Activated CD8-positive, alpha-beta memory T cell treated with anti-CD3 and anti-CD28 coated beads, Interleukin-2, amount 50 U/mL, for 24 hours (primary cell): ENCODE data around the gene FOXP1.

ENCODE experiments used
- DNase-seq: peaks from one replicate; pipeline ENCODE4 v3.0.0-alpha.2; 2020; ENCODE audit errors: extremely low read depth

Gene FOXP1

DNA sequence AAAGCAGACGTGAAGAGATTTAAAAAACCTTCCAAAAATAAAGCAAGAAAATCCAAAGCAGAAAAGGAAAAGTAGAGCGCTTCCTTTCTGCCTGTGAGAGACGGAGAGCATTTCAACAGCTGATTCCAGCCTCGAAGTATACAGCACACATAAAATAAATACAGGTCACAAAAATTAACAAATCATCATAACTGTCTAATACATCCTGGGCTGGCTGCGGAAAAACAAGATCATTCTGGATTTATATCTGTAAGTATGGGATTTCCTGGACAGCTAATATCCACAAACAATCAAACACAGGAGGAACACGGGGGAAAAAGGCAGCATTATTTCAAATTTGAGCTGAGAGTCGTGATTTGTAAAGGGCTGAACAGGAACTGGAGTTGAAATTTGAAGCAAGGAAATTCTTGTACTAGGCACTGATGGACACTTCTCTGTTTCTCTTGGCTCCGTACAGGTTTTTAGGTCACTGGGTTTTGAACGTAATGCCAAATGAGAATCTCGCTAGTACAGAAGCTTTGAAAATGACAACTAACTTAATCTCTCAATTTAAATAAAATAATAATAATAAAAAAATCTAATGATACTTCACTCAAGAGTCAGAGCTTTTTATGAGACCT is 577.7 kb downstream of the FOXP1 start:
- DNase-seq = no peak

DNA sequence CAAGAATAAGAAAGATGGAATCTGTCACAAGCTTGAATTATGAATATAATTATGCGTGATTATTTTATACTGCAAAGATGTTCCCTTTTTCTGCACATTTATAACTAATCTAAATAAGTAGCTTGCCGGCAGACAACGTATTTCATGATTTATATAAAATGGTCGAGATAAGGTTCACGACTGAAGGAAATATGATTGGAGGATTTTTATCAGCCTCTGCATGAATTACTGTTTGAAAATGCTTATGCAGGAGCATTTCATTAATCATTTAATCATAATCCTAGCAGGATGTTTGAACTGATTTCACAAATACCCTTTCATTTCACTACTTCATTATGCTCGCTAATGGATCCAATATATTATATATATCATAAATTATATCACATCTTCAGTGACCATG is 580.0 kb downstream of the FOXP1 start:
- DNase-seq = no peak

DNA sequence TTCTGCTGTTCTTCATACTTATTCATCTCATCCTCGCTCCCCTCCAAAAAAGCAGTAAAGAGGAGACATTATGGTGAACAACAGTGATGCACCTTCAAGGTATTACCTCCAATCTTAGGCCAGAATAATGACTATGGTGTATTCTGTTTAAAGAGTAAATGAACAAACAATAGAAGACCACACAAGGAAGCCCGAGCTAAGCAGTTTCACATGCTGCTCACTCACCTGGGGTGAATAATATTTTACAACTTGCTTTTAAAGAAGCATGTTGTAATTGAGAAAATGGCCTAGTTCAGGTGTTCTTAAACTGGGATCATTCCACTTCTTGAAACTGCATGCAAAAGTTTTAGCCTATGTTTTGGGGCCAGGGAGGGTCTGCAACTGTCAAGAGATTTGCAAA is 581.2 kb downstream of the FOXP1 start:
- no peak for DNase-seq

DNA sequence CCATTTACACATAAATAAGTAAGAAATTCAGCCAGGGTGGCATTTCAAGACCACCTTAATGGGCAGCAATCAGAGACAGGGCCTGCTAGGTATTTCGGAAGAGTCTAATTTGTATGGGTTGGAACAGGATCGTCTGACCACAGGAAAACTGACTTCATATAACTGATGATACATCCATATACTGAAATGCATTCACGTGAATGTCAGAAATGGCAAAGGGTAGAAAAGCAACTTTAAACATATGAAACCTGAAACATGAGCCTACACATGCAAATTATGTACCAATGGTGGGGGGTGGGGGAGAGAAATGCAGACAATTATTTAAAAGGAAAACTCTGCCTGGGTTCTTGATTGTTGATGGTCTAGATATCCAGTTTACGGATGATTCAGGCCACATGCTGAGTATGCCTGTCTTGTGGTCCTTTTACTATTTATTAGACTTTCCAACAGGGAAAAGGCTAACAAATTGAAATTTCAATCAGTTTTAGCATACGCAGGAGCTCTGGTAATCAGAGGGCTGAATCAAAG is 582.2 kb downstream of the FOXP1 start:
- no peak for DNase-seq

DNA sequence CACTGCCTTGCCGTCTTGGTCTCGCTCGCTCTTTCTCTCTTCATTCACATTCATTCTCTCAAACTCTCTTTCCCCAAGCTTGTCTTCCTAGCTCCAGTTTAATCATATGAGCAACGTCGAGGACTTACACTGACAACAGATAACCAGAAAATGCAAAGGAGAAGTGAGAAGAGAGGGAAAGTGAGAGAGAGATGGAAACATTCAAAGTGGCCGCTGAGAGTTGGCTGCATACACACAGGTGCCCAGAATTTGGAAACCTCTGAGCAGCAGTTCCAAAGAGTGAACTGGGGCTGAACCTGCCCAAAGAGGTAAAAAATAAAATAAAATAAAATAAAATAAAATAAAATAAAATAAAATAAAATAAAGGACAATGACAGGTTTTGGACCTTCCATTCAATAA is 583.0 kb downstream of the FOXP1 start:
- DNase-seq = no peak

DNA sequence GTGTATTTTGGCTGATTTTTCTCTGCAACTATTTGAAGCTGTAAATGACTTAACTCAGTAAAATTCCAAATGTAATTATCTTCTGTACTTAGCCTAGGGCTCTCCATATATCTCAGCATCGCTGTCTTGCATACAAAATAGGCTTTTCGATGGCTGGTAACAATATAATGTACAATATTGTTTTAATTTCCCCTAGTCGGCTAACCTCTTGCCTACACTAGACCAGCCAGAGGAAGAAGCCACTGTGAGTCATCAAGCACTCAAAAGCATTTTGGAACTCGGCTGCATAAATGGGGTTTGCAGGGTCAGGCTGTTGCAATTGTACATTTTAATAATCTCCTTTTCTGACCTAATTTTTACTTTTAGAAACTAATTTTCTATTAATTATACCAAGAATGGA is 583.8 kb downstream of the FOXP1 start:
- DNase-seq = no peak

DNA sequence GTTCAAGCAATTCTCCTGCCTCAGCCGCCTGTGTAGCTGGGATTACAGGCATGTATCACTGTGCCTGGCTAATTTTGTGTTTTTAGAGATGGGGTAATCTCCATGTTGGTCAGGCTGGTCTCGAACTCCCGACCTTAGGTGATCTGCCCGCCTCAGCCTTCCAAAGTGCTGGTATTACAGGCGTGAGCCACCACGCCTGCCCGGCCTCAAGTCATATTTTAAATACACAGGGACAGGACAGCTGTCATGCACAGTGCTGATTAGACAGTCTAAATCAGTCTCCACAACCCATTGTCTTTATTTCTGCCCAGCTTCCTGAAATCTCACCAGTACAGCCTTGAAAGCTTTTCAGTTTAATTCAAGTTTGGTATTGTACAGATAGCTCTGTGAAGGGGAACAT is 587.4 kb downstream of the FOXP1 start:
- no peak for DNase-seq

DNA sequence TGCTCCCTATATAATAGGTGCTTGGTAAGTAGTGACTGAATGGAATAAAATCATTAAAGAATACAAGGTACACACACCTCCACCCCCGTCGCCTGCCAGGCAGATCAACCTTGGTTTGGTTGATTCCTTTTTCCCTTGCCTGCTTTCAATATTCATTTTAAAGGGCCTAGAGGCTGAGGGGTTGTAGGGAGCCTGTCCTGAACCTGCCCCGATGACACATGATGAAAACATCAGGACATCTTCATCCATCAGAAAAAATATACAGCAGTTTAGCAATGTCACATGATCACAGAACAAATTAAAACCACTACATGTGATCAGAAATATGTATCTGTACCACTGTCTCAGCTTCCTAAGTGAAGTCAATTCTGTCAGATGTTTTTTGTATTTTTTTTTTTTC is 588.9 kb downstream of the FOXP1 start:
- DNase-seq = no peak

DNA sequence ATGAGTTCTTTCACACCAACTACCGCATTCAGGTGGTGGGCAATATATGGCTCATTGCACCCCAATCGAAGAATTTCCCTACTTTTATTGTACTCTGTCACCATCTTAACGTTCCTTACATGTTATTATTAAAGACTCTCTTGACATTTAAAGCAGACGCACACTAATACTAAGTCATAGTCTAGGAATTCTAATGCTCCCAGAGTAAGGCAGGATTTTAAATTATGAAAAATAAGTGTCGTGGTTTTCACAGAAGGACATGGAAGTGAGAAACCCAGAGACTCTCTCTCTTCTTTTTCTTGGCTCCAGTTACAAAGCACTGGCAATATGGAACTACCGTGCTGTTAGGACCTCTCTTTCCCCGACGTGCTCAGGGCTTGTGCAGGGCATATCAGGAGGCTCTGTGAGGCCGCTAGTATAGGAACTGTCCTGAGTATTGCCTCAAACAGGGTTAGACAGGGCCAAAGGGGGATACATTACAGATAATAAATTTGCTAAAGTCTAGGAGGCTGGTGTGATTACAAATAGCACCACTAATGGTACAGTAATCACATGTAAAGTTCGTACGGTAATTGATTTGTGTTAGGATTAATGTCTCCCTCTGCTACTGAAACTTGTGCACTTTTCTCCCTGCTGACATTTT is 590.8 kb downstream of the FOXP1 start:
- DNase-seq = no peak

DNA sequence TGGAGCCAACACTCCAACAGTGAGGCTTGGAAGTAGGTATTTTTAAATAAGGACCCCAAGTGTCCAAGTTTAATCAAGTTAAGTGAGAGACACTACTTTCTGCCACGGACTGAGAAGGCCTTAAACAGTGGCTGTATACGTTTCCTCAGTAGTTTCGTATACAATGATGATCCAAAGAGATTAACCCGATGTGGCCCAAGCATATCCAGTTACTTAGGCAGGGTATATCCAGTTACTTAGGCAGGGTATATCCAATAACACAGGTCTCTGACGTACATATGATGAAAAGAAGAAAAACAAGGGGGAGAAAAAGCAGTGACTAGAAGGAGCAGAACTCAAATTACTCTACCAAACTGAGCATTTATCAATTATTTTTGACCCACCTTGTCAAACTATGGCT is 591.4 kb downstream of the FOXP1 start:
- DNase-seq = no peak

DNA sequence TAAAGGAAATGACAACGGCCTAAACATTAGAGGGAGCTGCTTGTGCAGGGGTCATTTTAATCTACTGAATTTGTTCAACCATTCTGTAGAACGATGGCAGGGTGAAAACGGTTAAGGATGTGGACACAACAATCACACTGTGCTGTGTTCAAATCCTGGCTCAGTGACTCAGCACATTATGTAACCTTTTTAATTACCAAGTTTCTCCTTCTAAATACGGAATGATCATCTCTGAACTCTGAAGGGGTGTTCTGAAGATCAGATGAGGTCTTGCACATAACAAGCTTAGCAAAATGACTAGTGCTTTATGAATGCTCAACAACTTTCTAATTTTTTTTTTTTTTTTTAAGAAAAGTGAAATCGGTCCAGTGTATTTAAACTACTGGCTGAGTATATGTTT is 592.8 kb downstream of the FOXP1 start:
- DNase-seq = no peak

DNA sequence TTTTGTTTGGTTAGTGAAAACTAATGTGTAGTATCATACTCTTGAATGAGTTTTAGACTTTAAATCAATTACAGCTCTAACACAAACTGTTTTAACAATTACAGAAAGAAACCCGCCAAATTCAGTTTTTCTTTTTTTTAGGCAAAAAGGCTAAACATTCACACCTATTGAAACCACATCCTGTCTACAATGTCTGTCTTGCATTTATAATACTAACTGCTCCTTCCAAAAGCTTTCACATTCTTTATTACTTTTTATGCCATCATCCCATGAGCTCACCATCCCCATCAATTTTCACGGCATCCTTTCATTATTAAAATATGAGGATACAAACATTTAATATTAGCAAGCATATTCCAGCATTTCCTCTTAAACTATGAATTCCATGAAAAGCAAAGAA is 593.3 kb downstream of the FOXP1 start:
- DNase-seq = no peak

DNA sequence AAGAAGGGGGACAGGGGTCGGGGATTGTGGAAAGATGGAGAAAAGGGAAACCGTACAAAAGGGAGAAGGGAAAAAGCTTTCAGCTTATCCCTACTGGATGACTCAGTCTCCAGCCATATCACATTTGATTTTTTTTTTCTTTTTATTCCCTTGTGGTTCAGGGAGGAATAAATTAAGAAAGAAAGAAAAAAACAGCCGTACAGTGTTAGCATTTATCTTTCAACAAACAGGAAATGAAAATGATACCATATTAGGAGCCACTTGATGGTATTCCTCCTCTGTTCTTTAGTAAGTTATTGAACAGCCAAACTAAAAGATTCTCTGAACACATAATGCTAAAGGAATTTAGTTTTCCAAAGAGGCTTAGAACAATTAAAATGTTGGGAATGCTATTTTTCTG is 594.4 kb downstream of the FOXP1 start:
- no peak for DNase-seq

DNA sequence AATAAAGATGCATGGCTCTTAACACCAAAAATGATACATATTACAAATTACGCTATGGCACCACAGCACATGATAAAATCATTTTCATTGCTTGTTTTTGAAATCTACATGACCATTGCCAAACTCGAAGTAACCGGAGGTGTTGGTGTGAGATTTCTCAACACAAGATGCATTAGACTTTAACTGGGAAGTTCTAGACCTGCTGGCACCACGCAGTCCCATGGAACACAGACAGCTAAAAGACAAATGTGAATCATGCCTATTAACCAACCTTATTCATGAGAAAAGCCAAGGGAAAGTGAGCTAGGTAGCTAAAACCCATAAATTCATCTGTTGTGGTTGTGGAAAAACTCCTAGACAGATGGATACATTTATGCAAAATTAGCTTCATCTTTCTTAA is 595.4 kb downstream of the FOXP1 start:
- DNase-seq = no peak

DNA sequence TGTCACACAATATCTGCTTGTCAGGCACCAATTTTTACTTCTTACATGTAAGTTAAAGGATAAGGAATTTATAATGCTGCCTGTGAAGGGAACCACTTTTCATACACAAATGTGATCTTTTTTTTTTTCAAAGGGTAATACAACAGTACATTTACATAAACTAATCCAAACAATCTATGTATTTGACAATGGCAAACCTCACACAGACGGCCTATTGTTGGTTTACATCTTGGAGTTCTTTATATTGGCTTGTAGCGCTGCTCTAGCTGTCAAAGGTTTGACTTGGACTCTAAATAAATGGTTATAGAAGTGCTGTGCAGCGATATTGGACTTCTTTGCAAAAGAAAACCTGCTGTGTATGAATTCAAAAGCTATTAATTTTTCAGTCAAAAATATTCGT is 598.0 kb downstream of the FOXP1 start:
- DNase-seq = no peak

DNA sequence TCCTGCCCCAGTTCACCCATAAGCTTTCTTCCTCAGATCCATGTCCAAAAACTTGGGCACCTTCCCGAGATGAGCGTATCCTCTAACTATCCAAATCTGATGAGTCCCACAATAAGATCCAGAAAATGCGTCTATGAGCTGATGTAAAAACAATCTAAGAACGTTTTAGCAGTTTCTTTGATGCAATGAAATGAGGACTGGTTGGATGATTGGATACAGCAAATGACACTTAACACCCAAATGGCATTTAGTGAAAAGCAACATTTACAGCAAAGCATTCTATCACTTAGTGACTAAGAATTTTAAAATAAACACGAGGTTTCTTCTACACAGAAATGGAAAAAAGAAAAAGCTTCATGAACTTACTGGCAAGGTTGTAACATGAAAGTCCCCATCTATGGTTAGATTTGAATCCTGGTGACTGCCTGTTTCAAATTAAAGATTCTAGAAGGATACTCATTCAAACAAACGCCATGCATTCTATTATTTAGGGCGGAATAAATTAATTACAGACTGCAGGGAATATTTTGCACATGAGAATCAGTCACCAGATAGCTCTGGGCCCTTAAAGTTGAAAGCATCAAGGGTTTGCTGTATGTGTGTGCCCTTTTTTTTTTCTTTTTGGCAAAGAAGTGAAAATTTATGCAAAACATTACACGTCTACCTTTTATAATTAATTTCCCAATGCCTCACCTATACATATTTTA is 598.6 kb downstream of the FOXP1 start:
- DNase-seq = no peak

DNA sequence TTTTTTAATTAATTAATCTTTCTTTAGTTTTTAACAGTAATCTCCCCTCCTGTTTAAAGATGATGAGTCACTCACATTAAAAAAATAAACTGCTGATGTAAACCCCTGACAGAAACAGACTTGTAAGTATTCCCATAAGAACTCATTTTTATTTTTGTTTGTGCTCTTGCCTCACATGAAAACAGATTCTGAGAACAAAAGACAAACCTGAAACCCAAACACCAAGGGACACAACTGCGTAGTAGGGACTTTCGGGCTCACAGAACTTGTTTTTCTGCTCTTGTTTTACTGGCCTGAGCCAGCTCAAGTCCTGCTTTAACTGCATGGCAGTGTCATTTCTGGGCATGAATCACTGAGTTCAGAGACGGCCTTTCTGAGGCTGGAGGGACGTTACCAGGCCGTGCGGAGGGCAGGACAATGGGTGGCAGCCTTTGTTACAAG is 600.8 kb downstream of the FOXP1 start:
- DNase-seq = no peak

DNA sequence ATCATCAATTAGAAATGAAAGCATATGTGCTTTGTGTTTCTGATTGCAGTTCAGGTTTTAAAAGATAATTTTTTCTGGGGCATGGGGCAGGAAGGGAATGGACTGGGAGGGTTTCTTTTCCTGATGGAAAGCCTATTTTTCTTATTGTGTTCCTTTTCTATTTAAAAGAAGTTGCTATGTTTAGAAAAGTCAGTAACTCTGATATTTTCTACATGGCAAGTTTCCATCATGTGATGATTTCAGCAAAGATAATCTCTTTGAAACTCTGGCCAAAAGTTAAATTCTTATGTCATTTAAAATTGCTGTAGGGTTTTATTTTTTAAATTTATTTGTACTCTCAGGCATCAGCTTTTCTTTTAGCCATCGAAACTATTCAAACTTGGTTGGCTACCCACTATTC is 601.2 kb downstream of the FOXP1 start:
- DNase-seq = no peak

DNA sequence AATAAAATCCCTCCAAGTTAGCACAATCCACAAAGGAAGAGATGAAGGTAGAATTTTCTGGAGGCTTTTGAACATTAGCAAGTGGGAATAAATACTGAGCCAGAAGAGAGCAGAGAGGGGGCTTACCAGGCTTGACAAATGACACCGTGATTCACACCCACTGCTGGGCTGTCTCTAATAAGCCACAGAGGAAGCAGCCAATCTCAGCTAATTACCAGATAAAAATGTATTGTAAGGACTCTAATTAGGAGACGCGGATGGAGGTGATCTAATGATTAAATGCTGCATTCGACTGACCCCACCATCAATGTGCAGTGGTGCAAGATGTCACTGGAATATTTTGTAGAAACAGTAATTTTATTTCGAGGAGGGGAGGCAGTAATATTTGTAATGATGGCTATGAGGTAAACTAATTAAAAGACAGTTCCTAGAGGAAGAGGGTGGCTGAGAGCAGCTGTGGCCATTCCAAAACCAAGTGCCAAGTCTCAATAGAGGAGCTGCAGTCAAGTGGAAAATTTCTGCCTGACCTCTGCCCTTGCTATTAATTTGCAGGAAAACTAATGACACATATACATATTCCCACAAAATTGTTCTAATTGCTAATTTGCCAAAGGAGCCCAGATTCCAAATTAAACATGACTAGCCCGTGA is 602.2 kb downstream of the FOXP1 start:
- no peak for DNase-seq

DNA sequence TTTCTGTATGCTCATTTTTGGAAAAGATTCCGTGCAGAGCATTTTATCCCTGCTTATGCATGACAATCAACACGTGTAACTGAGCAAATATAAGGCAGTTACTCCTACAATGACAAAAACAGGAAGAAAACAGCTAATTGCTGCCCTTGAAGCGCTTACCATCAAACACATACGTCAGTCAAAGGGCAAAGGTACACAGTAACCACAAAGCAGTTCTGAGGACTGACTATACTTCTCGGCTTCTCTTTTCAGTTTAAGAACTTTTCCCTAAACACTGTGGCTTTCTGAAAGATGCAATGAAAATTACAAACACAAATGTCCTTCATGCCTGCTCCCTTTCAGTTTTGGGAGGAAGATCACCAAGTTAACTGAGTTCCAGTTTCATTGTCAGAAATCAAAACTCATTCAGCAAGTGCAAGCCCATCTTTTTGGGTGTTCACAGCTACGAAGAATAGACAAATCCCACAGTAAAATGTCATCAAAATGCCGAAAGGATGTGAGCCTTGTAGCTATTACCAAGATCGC is 602.8 kb downstream of the FOXP1 start:
- DNase-seq = no peak

DNA sequence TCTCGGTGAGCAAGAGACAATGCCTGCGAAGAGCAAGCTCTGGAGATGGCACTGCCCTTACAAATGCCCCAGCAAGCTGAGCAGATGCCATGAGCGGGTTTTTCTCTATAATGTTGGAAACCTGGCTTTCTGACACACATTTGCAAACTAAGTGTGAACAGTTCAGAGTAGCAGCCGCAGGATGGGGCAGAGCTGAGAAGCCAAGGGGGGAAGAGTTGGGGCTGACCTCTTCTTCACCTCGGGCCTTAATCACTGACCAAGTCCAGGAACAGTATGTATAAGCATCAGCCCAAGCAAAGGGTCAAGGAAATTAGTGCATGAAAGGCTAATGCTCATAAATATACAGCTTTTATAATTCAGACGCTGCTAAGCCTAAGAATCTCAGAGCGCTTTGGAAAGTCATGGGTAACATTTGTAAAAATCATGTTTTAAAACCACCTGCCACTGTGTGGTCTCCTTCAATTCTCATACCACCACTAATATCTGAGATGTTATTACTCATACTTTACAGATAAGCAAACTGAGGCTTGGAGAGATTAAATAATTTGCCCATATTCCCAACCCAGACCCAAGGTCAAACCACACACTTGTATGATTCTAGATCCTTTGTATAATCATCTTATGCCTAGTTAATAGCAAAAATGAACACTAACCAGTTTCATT is 603.4 kb downstream of the FOXP1 start:
- DNase-seq = no peak

DNA sequence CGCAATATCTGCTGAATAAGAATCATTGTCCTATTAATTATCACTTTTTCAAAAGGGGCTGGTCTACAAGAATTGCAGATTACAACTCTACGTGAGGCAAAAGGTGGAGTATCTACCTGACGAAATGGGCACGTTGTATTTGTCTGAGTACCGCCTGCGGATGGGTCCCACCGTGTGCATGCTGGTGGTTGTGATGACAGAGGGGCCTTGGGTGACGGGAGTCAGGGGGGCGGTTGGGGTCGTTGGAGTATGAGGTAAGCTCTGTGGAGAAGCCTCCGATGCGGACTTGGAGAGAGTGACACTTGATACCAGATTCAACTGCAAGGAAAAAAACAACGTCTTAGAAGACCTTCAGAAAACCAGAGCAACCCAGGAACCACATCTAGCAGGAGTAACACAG is 605.8 kb downstream of the FOXP1 start:
- no peak for DNase-seq
